Suppressor macrophage (primary cell): ENCODE measurements around the gene GLRA3.
"Not testable (repeated sequence)": the region's sequence is repeated elsewhere in the genome, so short reads cannot be mapped to it uniquely, and the experiment has no call there.

Experiments
- DNase-seq, 4 experiments: peaks; one replicate each; pipeline ENCODE4 v3.0.0-alpha.2; 2020 to 2022

GLRA3 gene

DNA sequence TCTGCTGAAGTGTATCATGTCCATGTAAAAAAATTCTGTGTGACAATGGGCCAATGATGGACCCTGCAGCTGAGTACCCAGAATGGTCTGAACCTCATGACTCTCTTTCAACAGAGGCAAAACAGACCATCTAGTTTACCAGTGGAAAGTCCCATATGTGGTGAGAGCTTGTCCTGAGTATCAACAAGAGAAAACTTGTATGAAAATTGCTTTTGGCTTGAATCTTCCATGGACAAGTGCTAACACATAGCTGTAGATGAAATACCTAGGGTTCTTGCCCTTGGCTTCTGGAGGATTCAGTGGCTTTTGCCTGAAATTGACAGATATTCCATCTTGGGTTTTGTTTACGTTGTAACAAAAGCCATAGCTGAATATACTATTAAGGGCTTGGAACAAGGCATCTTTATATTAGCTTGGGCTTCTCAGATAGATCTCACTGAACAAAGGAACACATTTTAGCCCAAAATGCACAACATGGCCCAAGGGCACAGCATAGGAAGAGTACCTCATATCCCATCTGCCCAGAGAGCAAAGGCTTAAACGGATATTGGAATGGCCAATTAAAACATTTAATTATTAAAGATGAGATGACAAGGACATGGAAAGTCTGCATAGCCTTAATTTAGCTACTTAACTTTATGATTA lies 178.2 kb downstream of the GLRA3 start:
- no peak for DNase-seq

DNA sequence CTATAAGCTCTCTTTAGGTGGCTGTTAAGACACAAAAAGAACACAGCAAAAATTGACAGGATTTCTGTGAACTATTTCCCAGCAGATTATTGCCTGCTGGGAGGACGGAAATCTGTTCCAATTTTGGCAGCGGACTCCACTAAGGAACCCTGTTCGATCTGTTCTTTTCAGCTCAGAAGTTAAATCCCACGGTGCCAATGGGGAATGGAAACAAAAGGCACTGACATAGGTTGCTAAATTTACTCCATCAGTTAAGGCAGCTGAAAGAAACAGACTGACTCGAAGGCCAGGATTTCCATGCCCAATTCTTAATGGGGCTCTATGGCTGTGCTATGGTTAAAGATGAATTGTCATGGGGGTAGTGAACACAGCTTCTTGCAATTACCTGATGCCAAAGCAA lies 180.2 kb downstream of the GLRA3 start:
- DNase-seq, result no peak

DNA sequence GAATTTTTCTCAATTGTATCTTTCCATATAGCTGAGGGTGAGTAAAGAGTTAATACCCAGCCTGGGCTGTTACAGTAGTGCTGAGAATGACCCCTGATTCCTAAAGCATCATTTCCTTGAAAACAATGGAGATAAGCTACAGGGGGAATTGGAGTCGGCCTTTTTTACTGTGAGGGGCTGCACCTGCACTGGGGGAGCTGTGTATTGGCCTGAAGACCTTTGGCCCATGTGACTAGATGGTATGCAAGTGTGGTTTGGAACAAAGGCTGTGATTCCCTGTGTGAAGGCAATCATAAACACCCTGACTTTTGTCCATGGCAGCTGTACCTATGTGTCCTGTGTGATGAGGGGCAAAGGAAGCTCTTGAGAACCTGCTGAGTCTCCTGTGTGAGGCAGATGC lies 182.7 kb downstream of the GLRA3 start:
- DNase-seq, result no peak

DNA sequence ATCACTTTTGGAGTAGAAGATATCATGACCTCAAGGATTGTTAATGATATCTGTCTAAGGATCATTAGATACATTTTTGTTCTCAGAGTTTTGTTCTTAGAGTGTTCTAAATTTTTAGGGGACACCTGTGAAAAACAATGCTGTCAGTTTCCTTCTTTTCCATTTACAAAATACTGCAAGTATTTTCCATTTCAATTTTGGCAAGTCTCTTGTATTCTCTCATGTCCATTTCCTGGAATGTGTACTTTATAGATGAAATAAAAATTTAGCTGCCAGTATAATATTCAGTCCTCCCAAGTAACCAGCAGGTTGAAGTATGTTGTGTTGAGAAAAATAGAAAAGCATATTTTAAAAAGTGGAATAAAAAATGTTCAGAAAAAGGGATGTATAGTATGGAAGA lies 188.9 kb downstream of the GLRA3 start:
- DNase-seq, result no peak

DNA sequence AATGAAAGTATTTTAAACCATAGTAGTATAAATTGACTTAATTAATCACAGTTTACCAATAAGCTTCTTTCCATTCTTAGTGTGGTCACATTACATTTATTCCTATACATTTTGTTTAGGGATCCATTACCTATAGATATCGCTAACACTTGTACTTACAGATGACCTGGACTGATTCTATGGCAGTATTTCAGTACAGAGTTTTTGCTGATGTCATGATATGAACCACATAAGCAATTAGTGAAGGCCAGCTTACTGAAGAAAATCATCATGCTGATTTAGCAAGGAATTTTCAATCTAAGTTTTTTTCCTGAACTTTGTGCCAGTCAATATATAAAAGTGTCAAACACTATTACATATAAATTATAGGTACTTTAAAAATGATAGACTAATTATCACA lies 193.3 kb downstream of the GLRA3 start:
- no peak for DNase-seq

DNA sequence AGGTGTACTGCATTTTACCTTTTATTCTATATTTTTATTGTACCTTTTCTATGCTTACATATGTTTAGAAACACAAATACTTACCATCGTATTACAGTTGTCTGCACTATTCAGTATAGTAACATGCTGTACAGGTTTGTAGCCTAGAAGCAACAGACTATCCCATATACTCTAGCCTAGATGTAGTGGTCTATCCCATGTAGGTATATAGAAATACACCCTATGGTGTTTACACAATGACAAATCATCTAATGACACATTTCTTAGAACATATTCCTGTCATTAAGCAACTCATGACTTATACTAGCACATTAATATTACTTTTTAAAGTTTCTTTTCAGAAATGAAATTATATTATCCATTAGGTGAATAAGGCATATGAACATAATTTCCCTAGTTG lies 195.6 kb downstream of the GLRA3 start:
- DNase-seq, result no peak

DNA sequence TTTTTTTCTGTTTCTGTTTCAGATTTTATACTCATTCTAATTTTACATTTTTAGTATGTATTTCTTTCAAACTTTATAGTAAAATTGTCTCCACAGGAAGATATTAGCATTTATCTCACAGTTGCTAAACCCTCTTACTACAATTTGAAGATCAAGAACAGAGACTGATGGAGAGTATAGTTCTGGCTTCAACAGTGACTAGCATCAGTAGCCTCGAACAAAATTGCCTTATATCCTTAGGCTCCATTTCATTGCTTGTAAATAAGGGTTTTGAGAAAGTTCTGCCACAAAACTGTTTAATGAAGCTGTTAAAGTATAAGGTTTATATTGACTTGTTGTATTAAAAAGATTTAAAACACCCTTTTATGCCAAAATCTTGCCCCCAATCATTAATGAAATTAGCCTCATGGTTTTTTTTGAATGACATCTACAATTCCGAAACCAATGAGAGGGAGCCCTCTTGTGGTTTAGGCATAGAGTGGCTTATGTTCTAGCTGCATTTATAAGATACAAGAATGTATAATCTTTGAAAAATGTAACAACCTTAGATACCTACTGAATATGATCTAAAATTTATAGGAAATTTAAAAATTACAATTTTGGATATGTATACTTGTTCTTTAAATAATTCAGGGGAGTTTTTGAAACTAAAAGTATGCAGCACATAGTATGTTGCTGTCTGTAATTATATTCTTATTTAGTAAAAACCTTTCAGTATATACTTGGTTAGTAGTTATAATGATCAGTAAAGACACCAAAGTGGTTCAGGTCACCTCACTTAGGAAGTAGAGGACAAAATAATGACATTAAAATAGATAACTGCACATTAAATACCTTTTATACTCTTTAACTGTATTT lies 196.9 kb downstream of the GLRA3 start:
- peak; percentile 39 to 80 (median 54) for DNase-seq

DNA sequence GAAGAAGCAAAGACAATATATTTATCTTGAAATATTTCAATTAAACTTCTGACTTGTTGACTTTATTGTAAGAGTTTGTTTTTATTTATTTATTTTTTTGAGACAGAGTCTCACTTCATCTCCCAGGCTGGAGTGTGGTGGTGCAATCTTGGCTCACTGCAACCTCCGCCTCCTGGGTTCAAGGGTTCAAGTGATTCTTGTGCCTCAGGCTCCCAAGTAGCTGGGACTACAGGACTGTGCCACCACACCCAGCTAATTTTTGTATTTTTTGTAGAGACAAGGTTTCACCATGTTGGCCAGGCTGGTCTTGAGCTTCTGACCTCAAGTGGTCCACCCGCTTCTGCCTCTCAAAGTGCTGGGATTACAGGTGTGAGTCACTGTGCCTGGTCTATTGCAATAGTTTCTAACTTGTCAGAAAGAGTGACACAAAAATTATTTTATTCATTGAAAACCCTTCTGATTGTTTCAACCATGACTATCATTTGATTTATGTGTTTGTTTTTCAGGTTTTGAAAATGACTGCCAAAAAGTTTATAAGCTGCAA lies 199.1 kb downstream of the GLRA3 start:
- not testable (repeated sequence) for DNase-seq

DNA sequence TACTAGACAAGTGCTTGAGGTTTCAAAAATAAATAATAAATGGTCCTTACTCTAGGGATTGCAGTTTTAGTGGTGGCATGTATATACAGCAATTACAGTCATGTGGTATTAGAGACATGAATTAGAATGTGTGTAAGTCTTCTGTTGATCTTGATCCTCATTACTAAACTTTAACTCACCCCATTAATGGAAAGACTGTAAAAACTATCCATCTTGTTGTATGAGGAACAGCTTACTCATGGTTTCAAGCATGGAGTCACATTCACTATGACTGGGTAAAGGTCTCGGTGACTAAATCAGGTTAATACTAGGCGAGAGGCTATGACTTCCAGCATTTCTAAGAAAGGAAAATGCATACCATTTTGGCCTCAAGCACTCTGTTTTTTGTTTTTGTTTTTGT lies 199.8 kb downstream of the GLRA3 start:
- DNase-seq, result no peak

DNA sequence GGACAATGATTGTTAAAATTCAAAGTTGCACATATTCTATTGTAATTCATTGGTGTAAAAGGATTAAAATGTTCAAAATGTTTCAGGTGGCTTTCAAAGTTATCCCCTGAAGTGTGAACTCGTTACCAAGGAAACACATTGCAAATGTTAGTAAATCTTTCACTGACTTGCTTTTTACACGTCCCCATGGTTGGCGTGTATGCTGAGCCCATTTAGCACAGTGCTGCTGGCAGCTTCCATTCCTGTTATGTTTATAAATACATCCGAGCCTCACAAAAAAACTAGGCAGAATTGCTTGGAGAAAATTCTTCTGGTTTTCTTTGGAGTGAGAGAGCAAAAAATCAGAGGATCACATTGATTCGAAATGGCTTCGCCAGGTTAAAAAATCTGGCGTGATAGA lies 200.9 kb downstream of the GLRA3 start:
- DNase-seq, result no peak

DNA sequence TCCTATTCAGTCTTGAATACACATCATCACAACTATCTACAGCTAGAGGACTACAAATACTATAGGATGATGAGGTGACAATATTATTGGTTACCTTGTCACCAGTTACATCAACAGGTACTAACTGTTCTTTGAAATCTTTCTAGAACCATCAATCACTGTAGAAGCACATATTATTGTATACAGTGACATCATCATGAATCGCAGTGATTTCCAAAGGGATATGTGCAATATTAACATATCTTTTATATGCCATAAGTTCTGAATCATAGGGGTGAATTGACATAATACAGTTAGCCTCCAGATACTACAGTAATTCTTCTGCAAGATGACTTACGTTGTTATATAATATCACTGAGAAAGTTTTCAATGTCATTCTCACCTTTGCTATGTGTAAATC lies 201.6 kb downstream of the GLRA3 start:
- no peak for DNase-seq

DNA sequence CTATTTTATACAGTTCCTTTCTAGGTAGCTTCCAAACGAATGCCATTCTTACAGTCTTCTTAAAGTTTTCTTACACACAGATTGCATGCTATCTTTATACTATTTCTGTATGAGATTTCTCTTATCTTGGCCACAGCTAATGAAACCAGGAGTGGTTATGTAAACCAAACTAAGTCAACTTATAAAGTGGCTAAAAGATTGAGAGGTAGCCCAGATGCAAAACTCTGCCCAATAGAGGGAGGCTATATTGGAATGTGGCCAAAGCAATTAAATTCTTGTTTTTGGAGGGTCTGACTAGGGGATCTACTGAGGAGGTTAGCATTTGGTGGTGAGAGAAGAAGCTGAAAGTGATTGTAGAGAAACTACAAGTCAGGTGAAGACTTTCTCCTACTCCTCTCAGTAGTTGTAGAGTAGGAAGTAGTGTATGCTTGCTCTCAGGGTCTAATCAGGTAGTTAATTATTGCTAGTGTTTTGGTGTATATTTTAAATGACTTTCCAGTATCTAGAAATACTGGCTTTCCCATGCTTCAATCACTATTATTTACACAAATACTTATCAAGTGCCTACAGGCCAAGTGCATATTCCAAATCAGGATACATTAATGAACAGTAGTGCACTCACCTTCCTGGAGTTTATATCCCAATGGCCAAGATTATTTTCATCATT lies 202.6 kb downstream of the GLRA3 start:
- DNase-seq, result no peak

DNA sequence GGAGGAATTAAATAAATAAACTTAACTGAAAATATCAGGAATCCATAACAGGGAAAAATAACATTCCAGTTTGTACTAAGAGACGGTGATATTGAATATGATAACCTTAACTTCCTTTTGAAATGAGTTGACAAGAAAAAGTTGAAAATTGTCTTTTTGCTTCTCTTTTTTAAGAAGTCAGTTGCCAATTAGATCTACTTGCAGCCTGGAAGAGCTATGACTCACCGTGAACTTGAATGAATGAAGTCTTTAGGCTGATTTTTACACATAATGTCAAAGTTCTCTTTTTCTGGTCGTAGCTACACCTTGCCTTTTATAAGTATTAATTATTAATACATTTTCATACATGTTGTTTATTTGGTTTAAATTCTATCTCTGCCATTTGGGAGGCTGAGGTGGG lies 212.4 kb downstream of the GLRA3 start:
- peak; percentile 31 to 77 (median 54) for DNase-seq

DNA sequence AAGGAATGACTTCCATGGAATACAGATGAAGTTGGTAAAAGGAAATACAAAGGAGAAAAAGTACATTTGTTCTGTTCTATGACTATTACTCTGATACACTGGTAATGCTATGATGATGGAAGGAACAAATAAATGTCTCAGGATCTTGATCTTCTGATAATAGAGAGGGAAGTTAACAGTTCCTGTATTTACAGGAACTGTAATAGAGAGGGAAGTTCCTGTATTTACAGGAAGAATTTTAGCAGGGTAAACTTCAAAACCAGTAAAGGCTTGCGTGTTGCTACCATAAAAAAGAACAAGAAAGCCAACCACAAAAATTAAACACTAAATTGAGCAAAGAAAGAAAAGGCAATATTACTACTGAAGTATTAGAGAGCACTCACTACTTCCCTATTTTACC lies 215.1 kb downstream of the GLRA3 start:
- peak in 3 of 4 experiments; percentile 15 to 75 (median 74) for DNase-seq

DNA sequence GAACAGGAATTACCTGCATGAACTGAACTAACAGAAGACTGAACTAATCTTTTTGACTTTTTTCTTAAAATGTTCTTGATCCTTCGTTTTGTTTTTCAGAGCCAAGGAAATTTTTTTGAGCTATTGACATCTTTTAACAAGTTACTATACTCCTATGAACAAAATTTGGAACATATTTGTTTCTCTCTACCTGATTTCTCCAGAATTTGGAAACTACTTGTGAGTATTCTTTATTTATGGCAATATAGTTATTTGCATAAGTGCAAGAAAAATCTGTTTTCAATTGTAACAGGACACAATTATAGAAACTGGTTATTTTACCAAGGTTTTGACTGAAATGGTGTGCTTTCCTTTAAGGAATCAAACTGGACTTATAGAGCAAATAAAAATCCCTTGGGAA lies 217.3 kb downstream of the GLRA3 start:
- no peak for DNase-seq

DNA sequence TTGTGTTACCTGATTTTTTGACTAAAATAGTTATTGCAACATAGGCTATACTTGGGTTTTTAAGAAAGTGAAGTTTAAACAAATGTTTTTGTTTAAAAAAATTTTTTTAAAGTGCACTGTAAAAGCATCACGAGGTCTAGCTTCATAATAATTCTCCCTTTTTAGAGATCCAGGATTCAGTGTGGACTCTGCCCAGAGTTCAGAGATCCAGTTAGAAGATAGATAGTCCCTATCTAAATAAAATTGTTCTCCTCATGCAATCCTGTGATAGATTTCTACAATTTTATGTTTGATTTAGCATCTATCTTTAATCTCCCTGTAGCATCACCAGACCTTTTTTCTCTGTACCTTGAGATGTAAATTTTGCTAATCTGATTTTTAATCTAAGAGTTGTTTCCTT lies 221.3 kb downstream of the GLRA3 start:
- no peak for DNase-seq

DNA sequence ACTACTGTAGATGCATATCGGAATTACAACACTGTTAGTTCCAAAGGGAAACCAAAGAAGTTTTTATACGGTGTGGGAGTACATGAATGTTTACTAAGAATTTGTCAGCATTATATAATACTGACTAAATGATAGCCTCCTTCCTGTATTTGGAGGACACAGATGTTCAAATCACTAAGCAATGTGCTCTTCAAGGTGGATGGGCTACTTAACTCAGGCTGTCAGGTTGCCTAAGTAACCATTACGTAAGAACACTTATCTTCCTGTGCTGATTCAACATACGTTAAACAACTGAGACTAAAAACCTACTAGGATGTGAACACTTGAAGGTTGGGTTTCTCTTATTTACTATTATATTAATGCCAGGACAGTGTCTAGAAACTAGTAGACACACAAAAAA lies 224.8 kb downstream of the GLRA3 start:
- peak in 2 of 4 experiments; percentile 43 to 49 for DNase-seq

DNA sequence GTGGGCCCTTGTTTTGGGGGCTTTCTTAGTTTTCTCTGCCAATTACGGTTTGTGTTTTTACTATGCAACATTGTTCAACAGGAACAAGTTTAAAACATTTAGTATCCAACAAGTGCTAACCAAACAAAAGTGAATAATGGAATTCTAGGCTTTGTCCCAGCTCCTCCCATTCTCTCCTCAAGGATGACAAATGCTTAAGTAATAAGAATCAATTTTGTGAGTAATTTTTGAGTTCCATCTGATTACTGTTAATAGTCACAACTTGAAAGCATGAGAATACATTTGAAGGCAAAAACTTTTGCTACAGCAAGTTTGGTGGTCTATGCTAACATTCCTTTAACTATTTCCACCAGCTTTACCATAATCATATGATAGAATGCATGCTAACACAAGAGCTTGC lies 228.7 kb downstream of the GLRA3 start:
- no peak for DNase-seq

DNA sequence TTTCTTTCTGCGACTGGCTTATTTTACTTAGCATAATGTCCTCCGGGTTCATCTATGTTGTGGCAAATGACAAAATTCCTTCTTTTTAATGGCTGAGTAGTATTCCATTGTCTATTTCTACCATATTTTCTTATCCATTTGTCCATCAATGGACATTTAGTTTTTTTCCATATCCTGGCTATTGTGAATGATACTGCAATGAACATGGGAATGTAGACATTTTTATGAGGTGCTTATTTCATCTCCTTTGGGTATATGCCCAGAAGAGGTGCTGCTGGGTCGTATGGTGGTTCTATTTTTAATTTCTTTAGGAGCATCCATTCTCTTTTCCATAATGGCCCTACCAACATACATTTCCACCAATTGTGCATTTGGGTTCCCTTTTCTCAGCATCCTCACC lies 230.2 kb downstream of the GLRA3 start:
- DNase-seq, result no peak

DNA sequence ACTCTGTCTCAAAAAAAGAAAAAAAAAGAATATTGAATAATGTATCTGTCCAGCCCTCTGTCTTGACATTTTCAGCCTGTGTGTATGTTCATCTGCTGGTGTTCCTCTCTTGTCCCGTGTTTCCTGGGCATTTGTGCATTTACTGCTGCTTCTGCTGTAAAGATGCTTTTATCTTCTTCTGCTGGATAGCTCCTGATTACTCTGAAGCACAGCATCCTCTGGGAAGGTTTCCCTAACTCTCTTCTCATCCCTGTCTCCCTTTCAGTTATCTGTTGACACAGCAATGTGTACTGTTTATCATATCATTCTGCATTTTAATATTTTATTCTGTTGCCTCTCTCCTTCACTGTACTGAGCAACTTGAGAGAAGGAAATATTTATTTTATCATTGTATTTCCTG lies 232.5 kb downstream of the GLRA3 start:
- DNase-seq, result no peak

DNA sequence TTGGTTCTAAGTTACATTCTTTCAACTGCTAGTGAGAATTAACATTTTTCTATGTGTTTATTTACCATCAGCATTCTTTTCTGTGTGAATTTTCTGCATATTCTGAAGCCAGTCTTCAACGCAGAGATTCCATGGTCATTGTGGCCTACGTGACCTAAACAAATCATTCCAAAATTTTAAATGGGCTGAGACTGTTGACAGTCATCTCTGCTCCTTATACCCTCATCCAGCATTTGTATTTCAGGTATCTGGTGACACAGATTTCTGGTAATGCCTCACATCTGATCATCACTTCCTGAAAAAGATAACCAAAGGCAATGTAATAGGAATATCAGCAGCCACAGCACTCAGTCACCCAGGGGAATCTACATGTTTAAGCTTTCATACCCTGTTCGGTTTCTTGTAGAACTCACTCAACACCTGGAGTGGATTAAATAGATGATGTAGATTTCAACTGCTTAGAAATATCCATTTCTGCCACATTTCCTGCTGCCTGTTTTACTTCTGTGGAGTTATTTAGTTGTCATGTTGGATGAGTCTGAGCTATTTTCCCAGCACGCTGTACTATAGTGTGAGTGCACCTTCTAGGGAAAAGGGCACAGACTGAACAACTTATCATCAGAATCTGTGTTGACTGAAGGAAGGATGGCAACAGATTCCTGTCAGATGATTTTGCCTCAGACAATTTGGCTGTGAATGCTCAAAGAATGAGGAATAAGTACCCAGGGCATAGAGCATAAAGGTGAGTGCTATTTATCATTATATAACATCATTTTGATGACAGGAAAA lies 233.7 kb downstream of the GLRA3 start:
- DNase-seq, result no peak

DNA sequence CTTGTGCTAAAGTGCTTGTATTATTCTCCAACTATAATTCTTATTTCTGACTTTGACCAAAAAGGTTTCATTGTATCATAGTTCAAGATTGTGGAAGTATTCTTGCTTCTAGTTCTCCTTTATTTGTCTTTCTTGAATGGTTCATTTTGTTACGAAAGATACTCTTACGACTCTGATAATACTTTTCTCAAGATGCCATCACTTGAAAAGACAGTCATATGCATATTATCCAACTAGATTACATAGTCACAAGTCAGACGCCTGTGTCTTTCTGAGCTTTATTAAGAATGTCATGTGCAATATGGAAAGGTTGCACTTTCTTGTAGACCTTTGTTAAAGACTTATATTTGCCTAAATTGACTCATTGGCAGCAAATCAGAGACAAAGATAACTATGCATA lies 235.3 kb downstream of the GLRA3 start:
- peak in 3 of 4 experiments; percentile 44 to 88 (median 80) for DNase-seq

DNA sequence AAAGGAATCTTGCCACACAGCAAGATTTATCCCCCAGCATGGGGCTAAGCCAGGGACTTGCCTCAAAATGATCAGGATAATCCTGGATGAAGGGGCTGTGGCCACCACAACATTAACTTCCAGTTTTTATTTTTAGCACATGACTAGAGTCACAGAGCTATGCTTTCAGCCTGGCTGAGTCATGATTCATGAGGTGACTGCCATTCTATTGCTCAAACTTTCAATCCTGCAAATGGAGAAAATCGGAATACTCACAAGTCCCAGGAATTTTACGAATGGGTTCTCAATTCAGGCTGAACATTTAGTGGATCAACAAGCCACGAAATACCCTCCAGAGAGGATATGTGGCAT lies 236.1 kb downstream of the GLRA3 start:
- DNase-seq, result peak; percentile 63 to 89 (median 76)
